NT2/D1 (cell line): ENCODE data around the gene DNAJC6.

ENCODE experiments used
- SUZ12 ChIP-seq: IDR thresholded peaks from 2 replicates; pipeline ENCODE4 v1.6.1; 2011; ENCODE audit not compliant: insufficient read length, insufficient read depth; ENCODE audit errors: extremely low read depth
- YY1 ChIP-seq: IDR thresholded peaks from 2 replicates; pipeline ENCODE4 v1.6.1; 2011; ENCODE audit not compliant: insufficient read length, insufficient read depth
- ZNF274 ChIP-seq: IDR thresholded peaks from 2 replicates; pipeline ENCODE4 v1.6.1; 2011; ENCODE audit warnings: mild to moderate bottlenecking, low read depth, low read length

GRCh38 chr1:65343286-65343685 lies 33.9 kb downstream of the DNAJC6 start:
- TF ChIP-seq SUZ12: no peak
- TF ChIP-seq ZNF274: no peak
- no peak for TF ChIP-seq YY1
